Fibroblast of peridontal ligament (primary cell): ENCODE measurements around the gene STARD4.

Experiments used
- DNase-seq: peaks from one replicate; pipeline ENCODE4 v3.0.0-alpha.2; 2010; ENCODE audit errors: extremely low read depth

Gene STARD4

DNA sequence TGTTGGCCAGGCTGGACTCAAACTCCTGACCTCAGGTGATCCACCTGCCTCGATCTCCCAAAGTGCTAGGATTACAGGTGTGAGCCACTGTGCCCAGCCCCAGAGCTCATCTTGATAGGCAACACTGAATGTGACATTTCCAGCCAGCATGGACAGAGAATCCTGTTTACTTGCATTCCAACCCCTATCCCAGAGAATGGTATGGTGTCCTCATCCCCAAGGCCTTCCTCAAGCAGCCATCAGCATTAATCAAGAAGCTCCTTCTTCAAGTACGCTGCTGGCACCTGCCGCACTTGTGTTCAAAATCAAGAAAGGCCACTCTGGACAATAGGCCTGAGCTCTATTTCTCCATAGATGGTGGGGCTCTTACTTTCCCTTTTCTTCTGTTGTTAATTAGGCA is 40.2 kb downstream of the STARD4 start:
- no peak for DNase-seq

DNA sequence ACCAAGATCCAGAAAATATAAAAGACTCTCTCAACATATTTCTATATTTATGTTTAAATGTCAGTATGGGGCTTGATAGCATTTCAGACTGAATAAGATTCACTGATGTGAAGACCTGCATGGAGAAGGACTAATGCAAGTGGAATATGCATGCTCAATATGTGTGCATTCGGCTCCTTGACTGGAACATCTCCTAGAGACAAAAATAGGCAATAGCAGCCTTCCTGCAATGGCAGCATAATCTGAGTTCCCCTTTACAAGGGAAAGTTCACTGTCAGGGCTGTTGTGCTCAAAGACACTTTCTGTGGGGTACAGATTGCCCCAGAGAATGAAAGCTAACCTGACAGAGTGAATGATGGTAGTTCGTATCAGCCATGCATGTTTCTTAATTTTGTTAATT is 42.4 kb downstream of the STARD4 start:
- DNase-seq, result no peak

DNA sequence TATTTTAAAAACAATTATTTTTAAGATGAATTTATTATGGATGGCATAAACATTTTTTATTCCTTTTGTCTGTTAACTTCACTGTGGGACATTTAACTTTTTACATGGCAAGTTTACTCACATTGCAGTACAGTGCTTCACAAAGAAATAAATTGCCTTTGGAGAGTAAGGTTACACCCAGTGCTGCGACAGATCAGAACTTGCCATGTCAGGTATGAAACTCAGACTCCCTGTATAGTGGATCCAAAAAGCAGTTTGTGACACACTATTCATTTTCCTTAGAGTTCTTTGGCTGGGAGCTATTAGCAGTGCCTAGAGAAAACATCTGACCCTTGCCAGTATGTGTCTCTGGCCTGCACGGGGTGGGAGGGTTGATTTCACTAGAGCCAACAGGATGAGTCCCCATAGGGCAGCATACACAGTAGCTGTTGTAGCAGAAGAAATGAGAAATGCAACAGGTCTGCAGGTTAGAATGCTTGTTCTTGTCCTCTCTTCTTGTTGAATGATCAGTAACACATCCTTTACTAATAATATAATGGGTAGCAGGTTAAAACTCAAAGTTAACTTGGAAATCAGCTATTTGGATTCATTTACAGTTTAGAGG is 42.9 kb downstream of the STARD4 start:
- DNase-seq, result no peak

DNA sequence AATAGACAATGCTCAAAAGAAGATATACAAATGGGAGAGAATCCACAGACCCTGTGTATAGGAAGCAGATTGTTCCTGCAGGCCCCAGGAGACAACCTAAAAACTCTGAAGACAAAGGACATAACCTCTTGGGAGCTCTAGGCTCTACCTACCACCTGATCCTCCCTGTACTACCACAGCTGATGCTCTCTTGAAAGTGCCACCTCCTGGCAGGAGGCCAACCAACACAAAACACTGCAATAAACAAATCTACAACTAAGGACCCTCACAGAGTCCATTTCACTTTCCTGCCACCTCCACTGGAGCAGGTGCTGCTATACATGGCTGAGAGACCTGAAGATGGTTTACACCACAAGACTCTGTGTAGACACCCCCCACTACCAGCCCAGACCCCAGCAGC is 49.0 kb downstream of the STARD4 start:
- DNase-seq, result no peak

DNA sequence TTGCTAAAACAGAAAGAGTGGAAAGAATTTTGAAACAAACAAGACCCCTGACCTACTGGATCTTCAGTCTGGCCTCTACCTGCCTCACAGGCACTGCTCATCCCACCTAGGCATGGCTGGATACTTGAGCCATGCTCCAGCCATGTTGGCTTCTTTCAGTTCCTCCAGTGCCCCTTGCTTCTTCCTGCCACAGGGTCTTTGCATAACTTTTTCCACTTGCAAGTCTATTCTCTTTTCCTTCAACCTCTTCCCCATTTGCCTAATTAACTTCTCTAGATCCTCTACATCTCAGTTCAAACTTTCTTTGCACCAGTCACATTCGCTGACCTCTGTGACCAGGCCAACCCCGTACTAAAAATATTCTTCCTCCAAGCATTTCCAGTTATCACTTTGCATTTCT is 50.4 kb downstream of the STARD4 start:
- DNase-seq, result no peak

DNA sequence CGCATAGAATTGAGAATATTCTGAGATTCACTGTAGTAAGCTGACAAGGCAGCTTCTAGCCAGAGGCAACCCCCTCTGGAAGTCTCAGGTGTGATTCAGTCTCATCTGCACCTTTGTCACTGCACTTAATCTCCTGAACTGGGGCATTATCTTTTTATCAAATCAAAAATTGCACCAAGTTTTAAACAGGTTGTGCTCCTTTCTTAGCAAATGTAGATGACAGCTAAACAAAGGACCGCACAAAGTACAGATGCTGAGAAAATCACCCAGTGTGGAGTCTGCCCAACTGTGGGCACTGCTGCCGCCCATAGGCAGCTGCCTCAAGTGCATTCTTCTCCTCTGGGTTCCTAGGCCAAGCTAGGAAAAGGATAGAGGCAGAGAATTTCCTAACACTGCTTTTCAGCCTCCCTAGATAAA is 51.1 kb downstream of the STARD4 start:
- DNase-seq, result peak; percentile 64

DNA sequence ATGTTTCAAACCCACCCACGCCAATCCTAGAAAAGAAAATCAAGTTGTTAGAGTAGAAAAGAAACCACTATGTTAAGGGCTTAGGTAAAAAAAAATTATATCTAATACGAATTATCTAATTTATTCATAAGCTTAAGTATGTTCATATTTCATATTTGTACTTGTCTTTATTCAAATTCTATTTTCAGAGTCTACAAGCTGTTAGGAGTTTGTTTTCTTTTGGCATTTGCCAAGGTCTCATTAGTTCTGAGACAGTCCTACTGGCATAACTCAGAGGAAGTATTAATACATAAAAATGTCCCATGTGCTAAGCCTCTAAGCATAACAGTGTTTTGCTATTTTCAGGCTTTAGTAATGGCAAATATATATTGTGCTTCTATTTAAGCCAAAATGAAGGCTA is 57.6 kb downstream of the STARD4 start:
- no peak for DNase-seq

DNA sequence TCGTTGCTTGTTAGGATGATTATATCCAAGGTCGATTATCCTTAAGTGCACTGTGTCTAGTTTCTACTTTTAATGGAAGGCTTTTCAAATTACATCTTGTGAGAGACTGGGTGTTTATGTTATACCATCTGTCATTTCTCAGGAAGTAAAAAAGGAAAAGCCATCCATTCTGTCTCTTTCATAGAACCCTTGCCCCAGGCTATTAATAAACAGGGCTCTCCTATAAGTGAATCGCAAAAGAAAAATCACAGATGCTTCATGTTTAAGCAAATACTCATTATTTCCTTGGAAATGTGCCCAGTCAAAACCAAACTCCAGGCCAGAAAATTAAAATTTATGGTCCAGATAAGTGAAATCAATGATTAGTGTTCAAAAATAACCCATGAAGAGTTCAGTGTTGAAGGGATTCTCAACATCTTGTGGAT is 58.1 kb downstream of the STARD4 start:
- peak; percentile 41 for DNase-seq

DNA sequence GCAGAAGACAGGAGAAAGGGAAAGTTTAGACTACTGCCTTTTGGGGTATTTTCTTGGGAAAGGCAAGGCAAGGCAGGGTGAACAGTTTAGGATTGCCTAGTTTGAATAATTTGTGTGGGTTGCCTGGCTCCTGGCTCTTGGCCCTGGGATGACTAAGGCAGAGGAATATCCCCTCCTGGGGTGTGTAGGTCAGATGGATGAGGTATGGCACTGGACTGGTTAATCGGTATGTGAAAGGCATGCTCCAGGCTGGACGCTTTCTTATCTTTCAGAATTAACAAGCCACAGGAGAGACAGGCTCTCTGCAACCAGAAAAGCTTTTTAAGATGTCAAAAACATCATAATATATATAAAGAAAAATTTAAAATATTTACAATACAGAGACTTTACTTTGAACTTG is 58.6 kb downstream of the STARD4 start:
- DNase-seq, result peak; percentile 72

DNA sequence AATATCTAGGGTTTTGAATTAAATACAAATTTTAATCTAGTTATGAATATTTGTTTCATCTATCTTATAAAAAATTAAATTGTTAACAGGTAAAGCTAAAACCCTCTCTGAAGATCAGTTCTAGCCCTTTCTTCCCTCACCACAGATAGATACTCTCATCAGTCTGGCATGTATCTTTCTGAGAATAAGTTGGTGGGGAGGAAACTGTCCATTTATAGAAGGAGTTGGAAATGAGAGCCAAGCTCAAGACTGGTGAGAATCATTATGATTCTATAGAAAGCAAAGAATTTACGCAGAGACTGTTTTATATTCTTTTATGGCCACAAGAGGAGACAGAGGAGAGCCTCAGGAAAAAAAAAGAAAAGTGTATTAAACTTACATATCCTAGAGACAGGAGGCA is 59.0 kb downstream of the STARD4 start:
- peak; percentile 37 for DNase-seq

DNA sequence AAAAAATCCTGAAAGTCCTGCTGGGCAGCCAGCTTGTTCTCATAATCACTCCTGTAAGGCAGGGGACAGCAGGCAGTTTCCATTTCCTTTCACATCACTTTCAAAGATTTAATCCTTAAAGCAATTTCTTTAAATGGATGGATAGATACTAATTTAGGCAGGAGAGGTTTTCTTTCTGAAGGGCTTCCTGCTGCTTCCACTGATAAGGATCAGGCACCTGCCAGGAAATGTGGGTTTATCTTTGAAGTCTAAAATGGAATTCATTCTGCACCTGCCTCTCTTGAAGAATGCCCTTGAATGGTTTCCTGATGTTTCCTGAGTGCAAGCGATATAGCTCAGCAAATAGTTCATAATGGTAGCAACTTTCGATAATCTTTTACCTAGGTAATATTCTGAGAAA is 64.5 kb downstream of the STARD4 start:
- DNase-seq, result no peak

DNA sequence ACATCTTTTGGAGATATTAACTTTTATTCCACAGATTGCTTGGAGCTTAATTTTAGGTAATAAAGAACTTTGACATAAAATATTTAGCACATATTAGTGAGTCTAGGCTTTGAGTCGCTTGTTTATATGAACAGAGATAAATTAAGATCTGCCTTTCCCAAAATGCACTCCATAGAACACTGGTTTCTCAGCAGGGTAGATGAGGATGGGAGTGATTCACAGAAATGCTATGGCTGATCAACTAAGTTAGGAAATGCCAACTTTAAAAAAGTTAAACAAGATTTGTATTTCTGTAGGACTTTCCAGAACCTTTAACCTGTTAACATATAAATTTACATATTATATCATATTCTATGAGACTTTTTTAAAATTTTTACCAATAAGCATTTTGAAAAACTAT is 65.2 kb downstream of the STARD4 start:
- peak; percentile 24 for DNase-seq
